ENCODE data around the gene CCDC70. TPM values are rescaled to one million over a fixed set of nuclear protein-coding genes. Genes with fewer than 3 reads are reported as not detected.

Gene CCDC70
- total and polyA plus RNA-seq, 3 experiments from 2014 or later = not detected

DNA sequence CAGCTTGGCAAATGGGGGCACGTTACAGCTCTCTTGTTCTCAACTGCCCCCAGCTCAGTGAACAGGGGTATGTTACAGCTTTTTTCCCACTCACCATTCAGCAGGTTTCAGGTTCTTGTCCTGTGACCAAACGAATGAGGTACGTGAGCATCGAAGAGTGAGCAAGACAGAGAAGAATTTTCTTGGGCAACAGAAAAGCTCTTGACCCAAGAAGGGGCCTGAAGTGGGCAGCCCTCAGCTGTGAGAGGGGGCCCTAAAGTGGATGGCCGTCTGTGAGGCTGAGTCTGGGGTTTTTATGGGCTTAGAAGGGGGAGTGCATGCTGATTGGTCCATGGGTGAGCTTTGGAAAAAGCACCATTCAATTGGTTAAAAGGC lies 21.4 kb downstream of the CCDC70 start:
- no peaks in the 10 kb centered on the region for H3K4me1 ChIP-seq (ENCODE audit: insufficient read depth, low read length)
- ChIA-PET POLR2A (no interaction called here), CTCF (interaction anchor here (1.7 kb wide), 1 partner anchor 10 kb away, joined by 4 read pairs; no protein-coding TSS in a partner anchor)
- H3K9me3 ChIP-seq (ENCODE audit: low read length) = no peaks in the 10 kb centered on the region
- no peak for DNase-seq
- no peak overlapping the region for H3K4me3 Mint-ChIP-seq
- peaks cover 0 to 14% (median 0%) of the 10 kb centered on the region in 3 donors for H3K36me3 Mint-ChIP-seq
- peaks cover 10 to 12% of the 10 kb centered on the region in 2 donors for H3K27me3 Mint-ChIP-seq
- H3K27ac ChIP-seq (ENCODE audit: low read depth, low read length) = no peak overlapping the region
- no peaks in the 10 kb centered on the region for H3K36me3 ChIP-seq (ENCODE audit: insufficient read depth, low read length)
- no peaks in the 10 kb centered on the region for H3K4me1 Mint-ChIP-seq
- no peak overlapping the region for H3K4me3 ChIP-seq (ENCODE audit: low read length)
- no peaks in the 10 kb centered on the region for H3K27me3 ChIP-seq (ENCODE audit: insufficient read depth, low read length, poor library complexity, severe bottlenecking)
- H3K27ac Mint-ChIP-seq = no peak overlapping the region
- H3K9me3 Mint-ChIP-seq = peaks cover 3 to 9% (median 4%) of the 10 kb centered on the region in 5 donors

DNA sequence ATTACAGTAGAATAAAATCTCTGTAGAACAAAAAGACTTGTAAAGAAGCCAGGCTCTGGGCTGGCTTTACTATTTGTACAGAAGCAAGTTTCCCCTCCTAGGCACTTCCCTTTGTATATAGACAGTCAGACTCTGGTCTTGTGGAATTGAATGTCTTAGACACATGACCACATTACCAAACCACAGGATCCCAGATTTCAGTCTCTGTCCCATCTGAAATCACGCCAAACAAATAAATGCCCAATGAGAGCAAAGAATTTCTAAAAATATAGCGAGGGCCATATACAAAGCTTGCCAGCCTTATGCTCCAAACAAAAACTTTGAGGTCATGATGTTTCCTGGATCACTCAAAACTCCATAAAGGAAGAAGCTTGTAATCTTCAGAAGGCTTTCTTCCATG lies 23.9 kb downstream of the CCDC70 start:
- Histone ChIP-seq H3K27ac (ENCODE audit: low read depth, low read length) (no peak overlapping the region), H3K27me3 (ENCODE audit: insufficient read depth, low read length, poor library complexity, severe bottlenecking) (no peaks in the 10 kb centered on the region), H3K36me3 (ENCODE audit: insufficient read depth, low read length) (no peaks in the 10 kb centered on the region), H3K9me3 (ENCODE audit: low read length) (no peaks in the 10 kb centered on the region), H3K4me3 (ENCODE audit: low read length) (no peak overlapping the region), H3K4me1 (ENCODE audit: insufficient read depth, low read length) (no peaks in the 10 kb centered on the region)
- Mint-ChIP-seq H3K4me1 (no peaks in the 10 kb centered on the region), H3K9me3 (peaks cover 3 to 9% (median 4%) of the 10 kb centered on the region in 5 donors), H3K36me3 (peaks cover 0 to 8% (median 0%) of the 10 kb centered on the region in 3 donors), H3K27ac (no peak overlapping the region), H3K27me3 (peaks cover 6 to 7% of the 10 kb centered on the region in 2 donors), H3K4me3 (no peak overlapping the region)
- ChIA-PET CTCF (no interaction called here), POLR2A (no interaction called here)
- no peak for DNase-seq

DNA sequence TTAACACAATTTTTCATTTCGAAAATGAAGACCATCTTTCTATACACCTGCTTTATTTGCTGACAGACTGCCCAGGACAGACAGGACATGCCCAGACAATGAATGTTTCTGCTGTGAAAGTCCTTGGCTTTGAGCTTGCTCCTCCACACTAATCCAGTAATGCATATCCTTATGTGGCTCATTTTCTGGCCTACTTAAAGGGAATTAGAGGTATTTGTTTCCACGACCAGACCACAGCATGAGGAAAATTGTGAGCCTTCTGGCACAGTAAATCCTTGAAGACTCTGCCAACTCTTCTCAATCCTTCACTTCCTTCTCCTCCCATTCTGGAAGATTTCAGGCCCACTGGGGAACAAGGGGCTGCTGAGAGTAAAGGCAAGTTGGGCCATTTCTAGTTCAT lies 25.7 kb downstream of the CCDC70 start:
- CTCF ChIA-PET = no interaction called here
- no peaks in the 10 kb centered on the region for H3K36me3 ChIP-seq (ENCODE audit: insufficient read depth, low read length)
- Mint-ChIP-seq H3K27ac (no peak overlapping the region), H3K9me3 (peaks cover 0 to 6% (median 2%) of the 10 kb centered on the region in 5 donors), H3K36me3 (peaks cover 0 to 4% (median 0%) of the 10 kb centered on the region in 3 donors), H3K27me3 (peaks cover 2 to 7% of the 10 kb centered on the region in 2 donors), H3K4me1 (no peaks in the 10 kb centered on the region), H3K4me3 (no peak overlapping the region)
- no peak overlapping the region for H3K27ac ChIP-seq (ENCODE audit: low read depth, low read length)
- no peaks in the 10 kb centered on the region for H3K9me3 ChIP-seq (ENCODE audit: low read length)
- POLR2A ChIA-PET = no interaction called here
- no peak for DNase-seq
- H3K4me1 ChIP-seq (ENCODE audit: insufficient read depth, low read length) = no peaks in the 10 kb centered on the region
- H3K4me3 ChIP-seq (ENCODE audit: low read length) = no peak overlapping the region
- H3K27me3 ChIP-seq (ENCODE audit: insufficient read depth, low read length, poor library complexity, severe bottlenecking) = no peaks in the 10 kb centered on the region

DNA sequence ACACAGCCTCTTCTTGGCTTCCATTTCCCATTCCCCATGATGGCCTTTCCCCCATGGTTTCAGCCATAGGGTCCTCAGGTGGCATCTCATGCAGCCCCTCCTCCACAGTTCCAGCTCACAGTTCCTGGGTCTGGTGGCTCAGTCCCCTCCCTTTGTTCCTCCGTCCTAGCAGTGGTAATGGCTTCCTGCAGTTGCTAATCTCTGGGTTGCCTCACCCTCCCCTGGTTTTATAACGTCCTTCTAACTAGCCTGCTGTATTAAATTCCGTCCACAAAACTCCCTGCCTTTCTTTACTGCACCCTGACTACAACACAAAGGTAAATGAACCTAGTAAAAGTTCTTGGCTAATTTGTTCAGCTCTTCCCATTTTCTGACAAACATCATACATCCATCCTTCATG lies 30.9 kb downstream of the CCDC70 start:
- CTCF ChIA-PET = interaction anchor here (1.3 to 1.6 kb wide), 3 partner anchors 10 to 61 kb away, joined by 3 to 4 read pairs (median 4); no protein-coding TSS in a partner anchor
- no peaks in the 10 kb centered on the region for H3K36me3 Mint-ChIP-seq

DNA sequence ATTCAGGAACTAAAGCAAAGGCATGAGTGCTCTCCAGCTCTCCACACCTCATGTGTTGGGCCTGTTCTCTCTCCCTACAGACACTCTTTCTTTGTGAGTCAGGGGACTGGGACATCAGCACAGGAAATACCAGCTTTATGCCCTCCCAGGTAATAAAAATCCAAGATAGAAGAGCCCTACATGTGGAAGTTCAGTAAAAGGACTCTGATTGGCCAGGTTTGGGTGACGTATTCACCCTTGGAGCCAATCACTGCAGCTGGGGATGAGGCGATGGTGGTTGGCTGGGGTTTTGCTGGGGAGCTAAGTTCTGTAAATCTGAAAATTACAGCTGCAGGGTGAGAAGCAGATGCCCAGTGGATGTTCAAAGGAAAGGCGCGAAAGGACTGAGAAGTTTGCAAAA lies 32.5 kb downstream of the CCDC70 start:
- no peaks in the 10 kb centered on the region for H3K27me3 ChIP-seq (ENCODE audit: insufficient read depth, low read length, poor library complexity, severe bottlenecking)
- ChIA-PET POLR2A (no interaction called here), CTCF (interaction anchor here (1.5 kb wide), 1 partner anchor 8 kb away, joined by 4 read pairs; no protein-coding TSS in a partner anchor)
- H3K27ac Mint-ChIP-seq = no peak overlapping the region
- no peak overlapping the region for H3K27ac ChIP-seq (ENCODE audit: low read depth, low read length)
- H3K36me3 Mint-ChIP-seq = no peaks in the 10 kb centered on the region
- no peaks in the 10 kb centered on the region for H3K36me3 ChIP-seq (ENCODE audit: insufficient read depth, low read length)
- no peak for DNase-seq
- H3K27me3 Mint-ChIP-seq = peaks cover 11 to 19% of the 10 kb centered on the region in 2 donors
- no peak overlapping the region for H3K4me3 ChIP-seq (ENCODE audit: low read length)
- no peaks in the 10 kb centered on the region for H3K9me3 ChIP-seq (ENCODE audit: low read length)
- no peaks in the 10 kb centered on the region for H3K9me3 Mint-ChIP-seq
- no peaks in the 10 kb centered on the region for H3K4me1 Mint-ChIP-seq
- H3K4me3 Mint-ChIP-seq = no peak overlapping the region
- no peaks in the 10 kb centered on the region for H3K4me1 ChIP-seq (ENCODE audit: insufficient read depth, low read length)

More for the DNA sequence above, 30.9 kb downstream of the CCDC70 start:
- peaks cover 11 to 19% of the 10 kb centered on the region in 2 donors for H3K27me3 Mint-ChIP-seq
- no peak for DNase-seq
- H3K9me3 Mint-ChIP-seq = no peaks in the 10 kb centered on the region
- POLR2A ChIA-PET = no interaction called here
- no peaks in the 10 kb centered on the region for H3K4me1 ChIP-seq (ENCODE audit: insufficient read depth, low read length)
- no peaks in the 10 kb centered on the region for H3K36me3 ChIP-seq (ENCODE audit: insufficient read depth, low read length)
- H3K4me3 Mint-ChIP-seq = no peak overlapping the region
- H3K27ac Mint-ChIP-seq = peak overlapping the region in 1 of 8 donors; percentile 2
- no peaks in the 10 kb centered on the region for H3K27me3 ChIP-seq (ENCODE audit: insufficient read depth, low read length, poor library complexity, severe bottlenecking)
- H3K9me3 ChIP-seq (ENCODE audit: low read length) = no peaks in the 10 kb centered on the region
- no peak overlapping the region for H3K4me3 ChIP-seq (ENCODE audit: low read length)
- no peaks in the 10 kb centered on the region for H3K4me1 Mint-ChIP-seq
- no peak overlapping the region for H3K27ac ChIP-seq (ENCODE audit: low read depth, low read length)

DNA sequence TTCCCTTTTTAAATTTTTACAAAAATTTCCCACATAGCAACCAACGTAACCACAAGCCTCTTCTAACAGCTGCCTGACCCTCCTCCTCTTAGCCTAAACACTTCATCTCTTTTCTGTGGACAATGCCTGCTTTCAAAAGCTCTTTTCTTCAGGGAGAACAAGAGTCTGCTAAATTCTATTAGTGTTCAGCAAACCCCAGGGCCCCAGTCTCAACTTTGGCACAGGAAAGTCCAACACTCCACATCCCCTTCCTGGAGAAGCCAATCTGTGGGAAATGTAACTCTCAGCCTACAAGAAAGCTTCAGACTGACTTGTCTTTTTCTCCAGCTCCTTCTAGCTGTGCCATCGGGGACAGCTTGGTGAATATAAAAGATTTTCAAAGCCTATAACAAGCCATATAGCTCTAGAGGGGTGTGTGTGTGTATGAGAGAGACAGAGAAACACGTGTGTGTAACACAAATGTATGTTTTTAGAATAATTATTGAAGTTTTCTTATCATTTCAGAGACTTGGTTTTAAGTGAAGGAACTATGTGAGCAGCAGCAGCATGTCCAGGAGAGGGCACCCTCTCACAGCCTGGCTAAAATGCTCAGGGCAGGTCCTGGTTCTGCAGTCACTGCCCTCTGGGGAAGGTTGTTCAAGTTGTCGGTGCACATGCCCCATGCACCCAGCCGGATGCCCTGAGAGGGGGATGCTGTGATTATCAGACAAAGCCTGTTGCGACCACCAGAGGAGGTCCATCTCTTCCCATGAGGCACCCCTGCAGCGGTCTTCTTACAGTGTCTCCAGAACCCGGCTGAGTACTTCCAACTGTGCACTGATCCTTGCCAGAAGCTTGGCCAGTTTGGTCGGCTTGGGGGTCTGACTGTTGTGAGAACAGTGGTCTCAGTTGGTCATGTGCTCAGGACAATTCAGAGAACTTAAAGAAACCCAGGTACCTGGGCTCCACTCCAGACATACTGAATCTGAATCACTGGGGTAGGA lies 34.4 kb downstream of the CCDC70 start:
- no peaks in the 10 kb centered on the region for H3K36me3 ChIP-seq (ENCODE audit: insufficient read depth, low read length)
- H3K4me1 ChIP-seq (ENCODE audit: insufficient read depth, low read length) = no peaks in the 10 kb centered on the region
- POLR2A ChIA-PET = no interaction called here
- H3K27ac Mint-ChIP-seq = no peak overlapping the region
- CTCF ChIA-PET = interaction anchor here (0.6 to 1.0 kb wide), 2 partner anchors 11 to 1936 kb away, joined by 3 to 4 read pairs; no protein-coding TSS in a partner anchor
- H3K27me3 ChIP-seq (ENCODE audit: insufficient read depth, low read length, poor library complexity, severe bottlenecking) = no peaks in the 10 kb centered on the region
- H3K4me3 Mint-ChIP-seq = no peak overlapping the region
- no peak overlapping the region for H3K27ac ChIP-seq (ENCODE audit: low read depth, low read length)
- H3K4me3 ChIP-seq (ENCODE audit: low read length) = no peak overlapping the region
- DNase-seq = peak in 3 of 5 donors; percentile 4 to 29 (median 5)
- no peaks in the 10 kb centered on the region for H3K9me3 Mint-ChIP-seq
- no peaks in the 10 kb centered on the region for H3K9me3 ChIP-seq (ENCODE audit: low read length)
- no peaks in the 10 kb centered on the region for H3K4me1 Mint-ChIP-seq
- H3K36me3 Mint-ChIP-seq = no peaks in the 10 kb centered on the region
- H3K27me3 Mint-ChIP-seq = peaks cover 11 to 15% of the 10 kb centered on the region in 2 donors

DNA sequence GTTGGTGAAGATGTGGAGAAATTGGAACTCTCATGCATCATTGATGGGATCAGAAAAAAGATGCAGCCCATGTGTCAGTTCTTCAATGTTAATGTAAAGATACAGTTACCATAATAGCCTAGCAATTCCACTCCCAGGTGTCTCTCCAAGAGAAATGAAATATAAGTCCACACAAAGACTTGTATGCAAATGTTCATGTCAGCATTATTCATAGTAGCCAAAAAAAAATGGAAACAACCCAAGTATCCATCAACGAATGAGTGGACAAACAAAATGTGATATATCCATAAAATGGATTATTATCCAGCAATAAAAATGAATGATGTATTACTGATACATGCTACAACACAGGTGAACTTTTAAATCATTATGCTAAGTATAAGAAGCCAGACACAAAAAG lies 38.7 kb downstream of the CCDC70 start:
- Histone ChIP-seq H3K9me3 (ENCODE audit: low read length) (no peaks in the 10 kb centered on the region), H3K4me3 (ENCODE audit: low read length) (no peak overlapping the region), H3K4me1 (ENCODE audit: insufficient read depth, low read length) (no peaks in the 10 kb centered on the region), H3K27ac (ENCODE audit: low read depth, low read length) (no peak overlapping the region), H3K36me3 (ENCODE audit: insufficient read depth, low read length) (no peaks in the 10 kb centered on the region), H3K27me3 (ENCODE audit: insufficient read depth, low read length, poor library complexity, severe bottlenecking) (no peaks in the 10 kb centered on the region)
- Mint-ChIP-seq H3K4me3 (no peak overlapping the region), H3K27me3 (peaks cover 3 to 7% of the 10 kb centered on the region in 2 donors), H3K36me3 (no peaks in the 10 kb centered on the region), H3K4me1 (peaks cover 5 to 6% (median 5%) of the 10 kb centered on the region in 3 donors), H3K27ac (no peak overlapping the region), H3K9me3 (no peaks in the 10 kb centered on the region)
- POLR2A ChIA-PET = no interaction called here
- no peak for DNase-seq
- CTCF ChIA-PET = no interaction called here

DNA sequence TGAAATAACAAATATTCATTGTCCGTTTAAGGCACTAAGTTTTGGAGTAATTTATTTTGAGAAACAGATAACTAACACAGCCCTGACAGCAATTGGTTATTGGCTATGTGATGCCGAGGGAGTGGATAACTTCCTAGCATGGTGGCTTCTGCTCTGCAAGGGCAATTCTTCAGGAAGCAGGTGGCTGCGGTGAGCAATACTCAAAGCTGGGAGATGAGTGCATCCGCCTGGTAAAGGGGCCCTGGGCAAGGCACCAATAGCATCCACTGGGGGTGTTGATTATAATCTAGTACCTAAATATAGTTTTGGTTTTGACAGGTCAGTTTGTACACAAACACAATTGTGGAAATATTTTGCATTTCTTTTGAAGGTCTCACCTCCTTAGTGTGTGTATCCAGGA lies 41.0 kb downstream of the CCDC70 start:
- POLR2A ChIA-PET = no interaction called here
- Histone ChIP-seq H3K27ac (ENCODE audit: low read depth, low read length) (no peak overlapping the region), H3K4me1 (ENCODE audit: insufficient read depth, low read length) (no peaks in the 10 kb centered on the region), H3K9me3 (ENCODE audit: low read length) (no peaks in the 10 kb centered on the region), H3K4me3 (ENCODE audit: low read length) (no peak overlapping the region), H3K36me3 (ENCODE audit: insufficient read depth, low read length) (no peaks in the 10 kb centered on the region), H3K27me3 (ENCODE audit: insufficient read depth, low read length, poor library complexity, severe bottlenecking) (no peaks in the 10 kb centered on the region)
- Mint-ChIP-seq H3K4me1 (peaks cover 5 to 10% (median 6%) of the 10 kb centered on the region in 3 donors), H3K36me3 (peaks cover 0 to 2% (median 0%) of the 10 kb centered on the region in 3 donors), H3K4me3 (no peak overlapping the region), H3K27me3 (no peaks in the 10 kb centered on the region), H3K27ac (no peak overlapping the region), H3K9me3 (no peaks in the 10 kb centered on the region)
- DNase-seq = no peak
- CTCF ChIA-PET = interaction anchor here (1.3 kb wide), 1 partner anchor 9 kb away, joined by 4 read pairs; no protein-coding TSS in a partner anchor
